GM19468 (cell line): ENCODE results near the gene PDC.
"Not testable (repeated sequence)": the region's sequence is repeated elsewhere in the genome, so short reads cannot be mapped to it uniquely, and the experiment has no call there.

ENCODE experiments used
- ATAC-seq: cut with Tn5 transposase; IDR thresholded peaks from one replicate; pipeline ENCODE4 v1.9.1; 2021; ENCODE audit warnings: mild to moderate bottlenecking, moderate library complexity, moderate number of reproducible peaks; ENCODE audit not compliant: unreplicated experiment; ENCODE audit errors: extremely low read depth

PDC gene

DNA sequence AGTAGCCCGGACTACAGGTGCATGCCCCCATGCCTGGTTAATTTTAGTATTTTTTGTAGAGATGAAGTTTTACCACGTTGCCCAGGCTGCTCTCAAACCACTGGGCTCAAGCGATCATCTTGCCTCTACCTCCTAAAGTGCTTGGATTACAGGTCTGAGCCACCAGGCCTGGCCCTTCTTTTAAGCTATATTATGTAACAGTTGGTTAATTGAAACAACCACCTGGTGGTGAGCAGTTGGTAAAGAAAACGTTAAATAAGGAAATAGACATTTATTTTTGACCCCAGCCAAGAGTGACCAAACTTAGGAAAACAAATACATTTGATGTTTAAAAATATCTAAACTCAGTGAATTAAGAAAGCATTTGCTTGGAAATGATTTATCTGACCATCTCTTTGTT is 12.1 kb upstream of the PDC start:
- ATAC-seq, result no peak

DNA sequence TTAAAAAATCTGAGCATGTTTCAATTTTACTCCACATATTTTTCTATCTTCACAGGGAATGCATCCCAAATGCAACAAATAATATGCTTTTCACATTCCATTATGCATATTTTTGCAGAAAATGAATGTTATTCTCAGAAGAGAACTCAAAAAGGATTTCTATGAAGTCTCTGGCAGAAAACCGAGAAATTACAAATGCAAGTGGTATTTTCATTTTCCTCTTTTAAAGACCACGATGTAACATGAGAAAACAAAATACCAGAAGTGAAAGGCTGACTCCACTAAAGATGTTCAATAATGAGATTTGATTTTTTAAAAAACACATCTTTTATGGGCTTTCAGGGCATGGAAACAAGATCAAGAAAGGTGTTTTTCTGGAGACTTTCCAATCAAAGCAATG is 5.0 kb upstream of the PDC start:
- no peak for ATAC-seq

DNA sequence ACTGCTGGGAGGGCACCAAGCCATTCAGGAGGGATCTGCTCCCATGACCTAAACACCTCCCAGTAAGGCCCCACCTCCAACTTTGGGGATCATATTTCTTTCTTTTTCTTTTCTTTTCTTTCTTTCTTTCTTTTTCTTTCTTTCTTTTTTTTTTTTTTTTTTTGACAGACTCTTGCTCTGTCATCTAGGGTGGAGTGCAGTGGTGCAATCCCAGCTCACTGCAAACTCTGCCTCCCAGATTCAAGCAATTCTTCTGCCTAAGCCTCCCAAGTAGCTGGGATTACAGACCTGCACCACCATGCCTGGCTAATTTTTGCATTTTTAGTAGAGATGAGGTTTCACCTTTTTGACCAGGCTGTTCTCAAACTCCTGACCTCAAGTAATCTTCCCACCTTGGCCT is 4.6 kb upstream of the PDC start:
- ATAC-seq, result not testable (repeated sequence)

DNA sequence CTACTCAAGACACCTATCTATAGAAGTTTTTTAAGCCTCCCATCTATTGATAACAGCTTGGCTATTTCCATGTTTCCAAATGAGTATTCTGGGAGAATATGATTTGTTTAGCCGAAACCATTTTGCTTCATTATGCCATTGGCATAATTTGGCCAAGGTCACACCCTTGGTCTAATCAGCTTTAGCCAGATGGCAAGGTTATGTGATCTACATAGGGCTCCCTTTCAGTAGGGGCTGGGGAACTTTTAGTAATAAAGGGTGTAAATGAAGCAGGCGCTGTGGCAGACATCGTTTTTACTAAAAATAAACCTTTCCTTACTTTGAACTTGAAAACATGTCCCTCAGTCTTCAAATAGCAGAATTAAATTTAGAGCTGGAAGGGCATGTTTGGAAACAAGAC is 3.0 kb upstream of the PDC start:
- ATAC-seq, result no peak

DNA sequence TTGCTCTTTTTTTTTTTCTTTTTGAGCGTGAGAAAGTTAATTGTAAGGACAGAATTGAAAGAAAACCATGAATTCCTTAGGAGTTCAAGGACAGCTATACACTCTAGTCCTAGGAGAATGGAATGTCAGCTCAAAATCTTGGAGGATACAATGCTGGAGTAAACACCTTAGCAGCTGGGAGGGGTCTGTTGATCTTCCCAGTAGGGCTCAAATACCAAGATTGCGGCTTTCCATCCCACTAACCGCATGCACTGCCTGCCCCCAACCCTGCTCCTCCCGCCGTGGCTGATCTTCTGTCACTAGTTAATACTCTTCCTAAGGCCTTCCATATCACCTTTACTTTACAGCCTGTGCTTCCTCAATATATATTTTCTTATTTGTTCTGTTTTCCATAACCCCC is 2.6 kb upstream of the PDC start:
- no peak for ATAC-seq

DNA sequence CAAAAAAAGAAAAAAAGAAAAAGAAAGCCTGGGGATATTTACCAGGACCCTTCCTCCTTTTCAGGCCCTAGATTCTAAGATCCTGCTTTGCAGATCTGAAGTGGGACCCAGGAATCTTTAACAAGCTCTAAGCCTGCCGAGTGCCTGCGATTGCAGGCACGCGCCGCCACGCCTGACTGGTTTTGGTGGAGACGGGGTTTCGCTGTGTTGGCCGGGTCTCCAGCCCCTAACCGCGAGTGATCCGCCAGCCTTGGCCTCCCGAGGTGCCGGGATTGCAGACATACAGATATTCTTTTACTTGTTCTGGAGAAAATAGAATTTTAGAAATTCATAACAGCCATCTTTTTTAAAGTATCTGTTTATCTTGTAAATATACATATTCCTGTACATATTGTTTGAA is 1.8 kb downstream of the PDC start:
- not testable (repeated sequence) for ATAC-seq

DNA sequence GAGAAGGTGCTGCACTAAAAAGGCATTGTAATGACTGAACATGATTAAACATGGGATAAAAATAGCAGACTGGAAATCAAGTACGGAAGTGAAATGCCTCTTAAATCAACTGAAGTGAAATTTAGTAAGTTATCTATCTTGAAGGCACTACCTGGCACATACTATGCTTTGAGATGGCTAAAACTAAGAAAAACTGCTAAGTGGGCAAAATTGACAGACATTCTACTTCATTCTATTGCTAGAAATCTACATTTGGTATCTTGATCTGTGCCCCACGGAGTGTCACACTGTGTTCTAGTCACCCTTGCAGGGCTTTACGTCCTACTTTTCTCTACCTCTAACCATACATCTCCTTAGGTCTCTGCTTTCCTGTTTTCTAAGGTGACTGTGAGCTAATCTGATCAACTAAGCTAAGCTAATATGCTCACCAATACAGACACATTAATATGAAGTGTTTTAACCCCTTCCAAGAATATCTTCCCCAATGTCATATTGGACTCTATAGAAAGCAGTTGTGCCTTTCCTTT is 4.1 kb downstream of the PDC start:
- no peak for ATAC-seq

DNA sequence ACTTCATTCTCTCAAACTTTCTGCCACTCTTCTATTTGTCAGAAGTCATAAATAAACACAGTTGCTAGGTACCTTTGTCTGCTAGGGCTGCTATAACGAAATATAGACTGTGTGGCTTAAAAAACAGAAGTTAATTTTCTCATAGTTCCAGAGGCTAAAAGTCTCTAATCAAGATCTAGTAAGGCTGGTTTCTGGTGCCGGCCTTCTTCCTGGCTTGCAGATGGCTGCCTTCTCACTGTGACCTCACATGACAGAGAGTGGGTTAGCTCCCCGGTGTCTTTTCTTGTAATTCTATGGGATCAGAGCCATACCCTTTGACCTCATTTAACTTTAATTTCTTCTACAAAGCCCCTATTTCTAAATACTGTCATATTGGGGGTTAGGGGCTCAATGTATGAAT is 5.9 kb downstream of the PDC start:
- ATAC-seq, result no peak

DNA sequence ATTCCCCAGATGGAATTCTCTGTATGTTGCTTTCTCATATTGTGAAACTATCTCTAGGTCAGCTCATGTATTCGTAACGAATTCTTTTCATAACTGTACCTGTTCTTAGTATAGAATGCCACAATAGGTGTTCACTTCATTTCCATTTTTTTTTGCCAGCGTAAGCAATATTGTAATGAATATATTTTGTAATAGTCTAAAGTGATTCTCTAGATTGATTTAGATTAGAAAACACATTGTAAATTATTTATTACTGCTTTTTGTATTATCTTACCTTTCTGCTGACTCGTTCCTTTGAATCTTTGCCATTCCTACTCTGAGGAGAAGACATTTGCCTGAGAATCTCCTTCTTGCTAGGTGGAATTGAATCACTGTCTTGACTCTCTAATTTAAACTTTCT is 14.8 kb downstream of the PDC start:
- ATAC-seq, result no peak

DNA sequence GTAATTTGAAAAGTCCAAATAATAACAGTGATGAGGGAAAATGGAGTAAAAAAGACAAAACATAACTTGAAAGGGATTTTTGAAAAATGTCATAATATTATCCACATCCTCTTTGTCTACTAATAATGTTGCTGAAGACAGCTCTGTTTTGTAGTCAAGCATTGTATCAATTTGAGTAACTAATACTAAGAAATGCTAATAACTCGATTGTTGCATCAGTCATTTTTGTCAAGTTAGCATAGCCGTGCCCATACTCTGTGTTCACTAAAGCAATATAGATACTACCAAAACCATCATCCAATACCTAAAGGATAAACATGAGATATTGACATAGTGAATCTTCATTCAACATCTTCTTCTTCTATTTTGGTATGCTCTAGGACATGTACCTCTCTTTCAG is 17.3 kb downstream of the PDC start:
- ATAC-seq, result no peak

DNA sequence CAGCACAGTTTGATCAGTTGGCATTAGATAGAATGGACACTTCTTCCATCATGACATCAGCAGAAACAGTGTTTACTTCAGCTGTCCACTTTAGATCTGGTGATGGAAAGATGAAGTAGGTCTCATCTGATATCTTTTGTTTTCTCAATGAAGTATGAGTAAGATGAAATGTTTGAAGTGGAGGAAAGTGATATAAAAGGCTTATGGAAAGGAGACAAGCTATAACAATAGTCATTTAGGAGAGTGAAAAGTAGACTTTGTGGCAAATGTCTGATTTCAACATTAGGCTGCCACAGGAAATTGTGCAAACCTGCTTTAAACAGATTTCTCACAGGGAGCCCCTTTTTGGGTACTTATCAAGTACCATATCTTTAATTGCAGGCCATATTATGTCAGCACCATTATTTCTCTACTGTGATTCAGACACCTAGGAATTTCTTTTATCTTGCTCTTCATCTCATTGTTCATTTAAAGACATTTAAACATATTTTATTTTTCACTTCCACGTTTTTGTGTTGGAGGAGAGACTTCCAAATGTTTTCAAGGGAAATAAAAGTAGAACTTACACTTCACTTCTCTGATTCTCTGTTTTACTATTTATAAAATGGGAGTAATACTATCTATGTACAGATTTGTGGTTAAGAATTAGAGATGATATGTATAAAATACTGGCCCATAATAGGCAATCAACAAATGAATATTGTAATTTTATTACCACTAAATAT is 18.1 kb downstream of the PDC start:
- ATAC-seq, result no peak

DNA sequence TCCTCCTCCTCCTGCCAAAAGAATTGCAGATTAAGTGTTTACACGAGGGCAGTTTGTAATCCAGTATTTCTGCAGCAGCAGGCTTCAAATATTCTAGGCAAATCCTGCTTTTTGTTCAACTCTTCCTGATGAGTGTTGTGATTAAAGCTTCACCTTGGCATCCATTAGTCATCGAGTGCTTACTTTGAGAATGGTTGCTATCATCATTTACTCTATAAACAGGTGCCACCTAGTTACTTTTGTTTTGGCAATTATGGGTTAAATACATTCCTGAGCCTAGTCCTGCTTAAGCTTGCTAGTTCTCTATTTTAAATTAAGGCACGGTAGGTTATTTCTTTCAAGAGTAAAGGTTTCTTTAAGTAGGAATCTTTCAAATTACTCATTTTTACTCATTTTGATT is 20.3 kb downstream of the PDC start:
- ATAC-seq, result no peak

DNA sequence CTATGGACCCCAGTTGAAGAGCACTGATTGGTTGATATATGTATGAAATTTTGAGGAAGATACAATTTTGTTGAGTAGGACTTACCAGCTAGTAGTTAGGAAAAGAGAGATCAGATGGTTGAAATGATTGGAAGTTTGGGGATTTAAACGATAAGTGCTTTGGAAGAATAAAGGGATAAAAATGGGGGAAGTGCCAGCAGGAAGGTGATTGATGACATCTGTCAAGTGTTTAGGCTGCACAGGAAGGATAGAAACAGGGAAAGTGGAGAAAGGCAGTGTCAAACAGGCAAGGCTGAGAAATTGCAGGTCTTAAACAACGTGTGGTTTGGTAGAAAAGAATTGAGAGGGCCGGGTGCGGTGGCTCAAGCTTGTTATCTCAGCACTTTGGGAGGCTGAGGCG is 22.3 kb downstream of the PDC start:
- ATAC-seq, result no peak

DNA sequence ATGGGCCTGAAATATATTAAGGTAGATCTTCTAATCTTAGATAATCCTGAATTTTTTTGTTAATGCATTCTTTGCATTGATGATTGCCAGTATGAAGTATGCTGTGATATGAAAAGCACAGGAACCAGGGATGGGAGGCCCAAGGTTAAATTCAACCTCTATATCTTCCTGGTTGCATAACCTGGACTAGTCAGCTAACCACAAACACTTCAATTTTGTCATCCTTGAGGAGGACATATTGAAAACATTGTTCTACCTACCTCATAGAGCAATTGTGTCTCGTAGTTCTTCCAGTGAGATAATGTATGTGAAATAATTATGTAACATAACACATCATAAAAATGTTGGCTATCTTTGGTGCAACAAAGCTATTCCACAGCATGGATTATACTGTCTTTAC is 25.6 kb downstream of the PDC start:
- no peak for ATAC-seq

DNA sequence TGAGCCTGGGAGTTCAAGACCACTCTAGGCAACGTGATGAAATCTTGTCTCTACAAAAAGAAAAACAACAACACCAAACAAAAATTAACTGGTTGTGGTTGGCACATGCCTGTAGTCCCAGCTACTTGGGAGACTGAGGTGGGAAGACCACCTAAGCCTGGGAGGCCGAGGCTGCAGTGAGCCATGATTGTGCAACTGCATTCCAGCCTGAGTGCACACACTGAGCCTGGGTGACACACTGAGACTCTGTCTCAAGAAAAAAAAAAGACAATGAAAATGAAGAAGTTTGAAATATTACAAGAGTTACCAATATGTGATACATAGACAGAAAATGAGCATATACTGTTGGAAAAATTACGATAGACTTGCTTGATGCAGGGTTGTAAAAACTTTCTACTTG is 31.9 kb downstream of the PDC start:
- no peak for ATAC-seq

DNA sequence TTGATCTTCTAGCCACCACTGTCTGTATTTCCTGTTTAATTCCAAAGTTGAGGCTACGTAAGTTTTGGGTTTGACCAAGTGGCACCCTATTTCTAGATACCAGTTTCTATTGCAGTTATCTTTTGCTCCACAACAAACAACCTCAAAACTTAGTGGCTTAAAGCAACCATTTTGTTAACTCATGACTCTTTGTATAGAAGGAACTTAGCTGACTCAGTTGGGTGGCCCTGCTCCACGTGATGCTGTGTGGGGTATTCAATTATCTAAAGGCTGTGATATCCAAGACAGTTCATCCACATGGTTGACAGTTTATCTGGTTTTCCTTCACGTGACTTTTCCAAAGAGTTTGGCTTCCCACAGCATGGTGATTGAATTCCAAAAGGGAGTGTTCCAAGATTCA is 34.8 kb downstream of the PDC start:
- no peak for ATAC-seq

DNA sequence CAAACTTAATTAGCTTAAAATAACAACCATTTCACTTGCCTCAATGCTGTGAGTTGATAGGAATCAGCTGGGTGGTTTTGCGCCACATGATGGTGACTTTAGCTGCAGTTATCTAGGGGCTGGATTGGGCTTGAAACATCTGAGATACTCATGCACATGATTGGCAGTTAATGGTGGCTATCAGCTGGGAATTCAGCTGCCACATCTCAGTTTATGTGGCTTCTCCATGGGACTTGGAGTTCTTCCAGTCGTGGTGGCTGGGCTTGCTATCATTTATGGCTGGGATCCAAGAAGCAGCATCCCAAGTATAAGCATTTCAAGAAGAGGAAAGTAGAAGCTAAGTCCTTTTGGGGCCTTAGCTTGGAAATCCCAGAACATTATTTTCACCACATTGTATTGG is 36.4 kb downstream of the PDC start:
- no peak for ATAC-seq

DNA sequence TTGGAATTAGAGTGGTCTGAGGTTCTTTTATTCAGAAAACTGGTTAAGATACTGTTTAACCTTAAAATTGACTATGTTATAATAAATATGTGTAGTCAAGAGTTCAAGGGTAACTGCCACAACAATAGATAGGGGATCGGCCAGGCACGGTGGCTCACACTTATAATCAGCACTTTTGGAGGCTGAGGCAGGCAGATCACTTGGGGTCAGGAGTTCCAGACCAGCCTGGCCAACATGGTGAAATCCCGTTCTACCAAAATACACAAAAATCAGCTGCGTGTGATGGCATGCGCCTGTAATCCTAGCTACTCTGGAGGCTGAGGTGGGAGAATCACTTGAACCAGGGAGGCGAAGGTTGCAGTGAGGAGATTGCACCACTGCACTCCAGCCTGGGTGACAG is 39.5 kb downstream of the PDC start:
- no peak for ATAC-seq

DNA sequence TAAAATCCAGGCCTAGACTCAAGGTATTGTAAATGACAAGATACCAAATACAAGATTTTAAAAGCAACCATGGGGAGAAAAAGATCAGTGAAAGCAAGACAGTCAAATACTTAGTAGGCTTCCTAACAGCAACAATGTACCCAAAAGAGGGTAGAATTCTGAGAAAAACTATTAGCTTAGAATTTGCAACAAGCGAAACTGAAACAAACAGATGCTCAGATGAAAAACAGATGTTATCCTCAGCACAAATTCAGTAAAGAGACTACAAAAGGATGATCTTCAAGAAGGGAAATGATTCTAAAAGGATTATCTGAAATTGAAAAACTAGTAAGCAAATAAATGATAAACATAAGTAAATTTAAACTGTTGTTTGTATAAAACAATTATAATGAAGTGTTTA is 40.0 kb downstream of the PDC start:
- peak; percentile 90 for ATAC-seq

DNA sequence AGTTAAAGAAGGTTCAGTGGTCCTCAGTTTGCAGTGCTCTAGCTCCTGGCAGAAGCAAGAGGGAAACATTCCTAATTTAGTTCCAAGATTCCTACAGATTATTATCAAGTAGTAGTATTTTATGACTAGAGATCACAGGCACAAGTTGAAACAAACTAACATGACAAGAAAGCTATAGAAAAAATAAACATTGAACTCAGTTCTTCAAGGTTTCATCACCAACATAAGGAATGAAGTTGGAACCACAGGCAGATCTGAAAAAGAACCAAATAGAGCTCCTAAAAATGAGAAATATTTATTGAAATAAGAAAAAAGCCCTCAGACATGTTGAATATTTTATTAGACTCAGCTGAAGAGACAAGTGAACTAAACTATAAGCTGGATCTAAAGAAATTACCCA is 40.6 kb downstream of the PDC start:
- no peak for ATAC-seq

DNA sequence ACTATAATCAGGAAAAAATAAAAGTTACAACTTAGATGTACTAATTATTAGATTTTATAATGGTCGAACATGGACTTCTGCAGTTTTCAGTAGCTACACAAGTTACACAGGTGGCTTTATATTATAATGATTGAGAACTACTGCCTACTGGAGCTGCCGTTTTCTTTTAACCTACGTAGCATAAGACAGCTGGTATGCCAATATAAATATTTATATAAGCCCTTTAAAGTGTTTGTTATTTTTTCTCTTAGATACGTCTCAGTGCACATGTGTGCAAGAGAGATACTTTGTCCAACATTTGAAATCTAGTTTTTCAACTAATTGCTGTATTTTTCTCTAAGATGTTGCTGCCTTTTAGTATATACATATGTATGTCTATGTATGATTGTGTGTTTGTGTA is 42.4 kb downstream of the PDC start:
- ATAC-seq, result no peak

DNA sequence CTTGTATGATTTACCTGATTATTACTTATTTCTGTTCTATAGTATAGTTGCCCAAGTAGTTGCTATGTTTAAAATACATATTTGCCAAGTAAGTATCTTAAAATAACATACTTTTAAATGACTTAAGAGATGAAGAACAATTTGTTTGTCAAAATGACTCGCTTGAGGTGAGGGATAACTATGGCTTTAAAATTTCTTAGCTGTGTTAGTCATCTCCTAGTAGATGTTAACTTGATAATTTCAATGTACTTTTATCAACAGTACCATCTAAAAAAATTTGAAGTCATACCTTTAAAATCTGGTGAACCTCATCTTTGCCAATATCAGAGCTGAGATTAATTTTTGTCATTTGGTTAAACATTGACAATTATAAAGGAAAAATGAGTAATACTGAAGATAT is 47.6 kb downstream of the PDC start:
- ATAC-seq, result no peak

DNA sequence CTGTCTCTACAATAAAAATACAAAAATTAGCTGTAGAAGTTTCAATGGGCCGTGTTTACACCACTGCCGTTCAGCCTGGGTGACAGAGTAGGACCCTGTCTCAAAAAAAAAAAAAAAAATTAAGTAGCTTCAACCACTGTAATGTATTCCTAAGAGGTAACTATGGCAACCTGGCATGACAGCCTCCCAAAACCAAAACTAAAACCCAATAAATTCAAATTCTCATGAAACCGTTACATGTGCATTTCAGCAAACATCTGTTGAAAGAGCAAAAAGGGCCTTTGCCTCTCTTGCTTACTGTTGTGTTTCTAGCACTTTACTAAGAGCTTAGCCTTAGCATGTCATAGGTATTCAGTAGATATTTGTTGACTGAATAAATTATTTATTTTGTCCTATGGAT is 51.8 kb downstream of the PDC start:
- ATAC-seq, result peak; percentile 79
